ENCODE results near the gene BMPR1A.
A peak's percentile ranks its signal among the peaks of the same experiment; 100 is the strongest.

DNA sequence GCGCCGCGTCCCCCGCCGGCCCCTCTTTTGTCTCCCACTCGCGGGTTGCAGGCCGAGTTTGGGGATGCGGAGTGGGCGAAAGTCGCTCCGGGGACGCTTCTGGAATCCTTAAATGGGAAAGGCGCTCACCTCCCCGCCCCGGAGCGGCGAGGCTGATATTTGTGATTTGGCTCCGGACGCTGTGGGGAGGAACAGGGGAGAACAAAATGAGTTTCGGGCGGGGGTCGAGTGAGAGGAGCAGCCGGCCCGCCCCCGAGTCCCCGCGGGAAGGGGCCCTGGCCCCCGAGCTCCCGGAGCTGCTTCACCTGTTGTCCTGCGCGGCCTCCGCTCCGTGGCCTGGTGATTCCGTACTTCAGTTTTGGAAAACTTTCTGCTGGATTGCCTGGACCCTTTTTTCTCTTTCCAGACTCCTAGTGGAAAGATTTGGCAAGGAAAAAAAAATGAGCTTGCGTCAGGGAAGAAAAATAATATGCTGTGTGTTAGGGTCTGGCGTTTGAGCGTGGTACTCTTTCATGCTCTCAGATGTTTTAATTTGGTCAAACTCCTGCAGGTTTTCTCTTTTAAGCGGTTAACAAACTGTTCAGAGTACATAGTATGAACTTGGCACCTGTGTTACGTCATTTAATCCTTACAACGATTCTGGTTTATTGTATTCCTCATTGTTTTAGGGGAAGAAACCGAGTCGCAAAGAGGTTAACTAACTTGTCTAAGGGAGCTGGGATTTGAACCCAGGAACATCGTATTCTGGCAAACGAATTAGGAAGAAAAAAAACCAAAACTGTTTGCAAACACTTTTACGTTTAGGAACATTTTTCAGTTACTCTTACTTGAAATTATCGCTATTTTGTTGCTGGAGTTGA lies 924 bp downstream of the BMPR1A start:
- TF ChIP-seq, protein P1, sequence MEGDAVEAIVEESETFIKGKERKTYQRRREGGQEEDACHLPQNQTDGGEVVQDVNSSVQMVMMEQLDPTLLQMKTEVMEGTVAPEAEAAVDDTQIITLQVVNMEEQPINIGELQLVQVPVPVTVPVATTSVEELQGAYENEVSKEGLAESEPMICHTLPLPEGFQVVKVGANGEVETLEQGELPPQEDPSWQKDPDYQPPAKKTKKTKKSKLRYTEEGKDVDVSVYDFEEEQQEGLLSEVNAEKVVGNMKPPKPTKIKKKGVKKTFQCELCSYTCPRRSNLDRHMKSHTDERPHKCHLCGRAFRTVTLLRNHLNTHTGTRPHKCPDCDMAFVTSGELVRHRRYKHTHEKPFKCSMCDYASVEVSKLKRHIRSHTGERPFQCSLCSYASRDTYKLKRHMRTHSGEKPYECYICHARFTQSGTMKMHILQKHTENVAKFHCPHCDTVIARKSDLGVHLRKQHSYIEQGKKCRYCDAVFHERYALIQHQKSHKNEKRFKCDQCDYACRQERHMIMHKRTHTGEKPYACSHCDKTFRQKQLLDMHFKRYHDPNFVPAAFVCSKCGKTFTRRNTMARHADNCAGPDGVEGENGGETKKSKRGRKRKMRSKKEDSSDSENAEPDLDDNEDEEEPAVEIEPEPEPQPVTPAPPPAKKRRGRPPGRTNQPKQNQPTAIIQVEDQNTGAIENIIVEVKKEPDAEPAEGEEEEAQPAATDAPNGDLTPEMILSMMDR (IDR thresholded peaks at IDR 0.05): peak in 2 of 4 experiments; percentile 10 to 22
- TF ChIP-seq POLR2A (IDR thresholded peaks at IDR 0.05) (no peak), POLR2AphosphoS5 (IDR thresholded peaks at IDR 0.05) (peak; percentile 12)
